ENCODE results near the gene CCDC47.

CCDC47 gene, protein sequence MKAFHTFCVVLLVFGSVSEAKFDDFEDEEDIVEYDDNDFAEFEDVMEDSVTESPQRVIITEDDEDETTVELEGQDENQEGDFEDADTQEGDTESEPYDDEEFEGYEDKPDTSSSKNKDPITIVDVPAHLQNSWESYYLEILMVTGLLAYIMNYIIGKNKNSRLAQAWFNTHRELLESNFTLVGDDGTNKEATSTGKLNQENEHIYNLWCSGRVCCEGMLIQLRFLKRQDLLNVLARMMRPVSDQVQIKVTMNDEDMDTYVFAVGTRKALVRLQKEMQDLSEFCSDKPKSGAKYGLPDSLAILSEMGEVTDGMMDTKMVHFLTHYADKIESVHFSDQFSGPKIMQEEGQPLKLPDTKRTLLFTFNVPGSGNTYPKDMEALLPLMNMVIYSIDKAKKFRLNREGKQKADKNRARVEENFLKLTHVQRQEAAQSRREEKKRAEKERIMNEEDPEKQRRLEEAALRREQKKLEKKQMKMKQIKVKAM

DNA sequence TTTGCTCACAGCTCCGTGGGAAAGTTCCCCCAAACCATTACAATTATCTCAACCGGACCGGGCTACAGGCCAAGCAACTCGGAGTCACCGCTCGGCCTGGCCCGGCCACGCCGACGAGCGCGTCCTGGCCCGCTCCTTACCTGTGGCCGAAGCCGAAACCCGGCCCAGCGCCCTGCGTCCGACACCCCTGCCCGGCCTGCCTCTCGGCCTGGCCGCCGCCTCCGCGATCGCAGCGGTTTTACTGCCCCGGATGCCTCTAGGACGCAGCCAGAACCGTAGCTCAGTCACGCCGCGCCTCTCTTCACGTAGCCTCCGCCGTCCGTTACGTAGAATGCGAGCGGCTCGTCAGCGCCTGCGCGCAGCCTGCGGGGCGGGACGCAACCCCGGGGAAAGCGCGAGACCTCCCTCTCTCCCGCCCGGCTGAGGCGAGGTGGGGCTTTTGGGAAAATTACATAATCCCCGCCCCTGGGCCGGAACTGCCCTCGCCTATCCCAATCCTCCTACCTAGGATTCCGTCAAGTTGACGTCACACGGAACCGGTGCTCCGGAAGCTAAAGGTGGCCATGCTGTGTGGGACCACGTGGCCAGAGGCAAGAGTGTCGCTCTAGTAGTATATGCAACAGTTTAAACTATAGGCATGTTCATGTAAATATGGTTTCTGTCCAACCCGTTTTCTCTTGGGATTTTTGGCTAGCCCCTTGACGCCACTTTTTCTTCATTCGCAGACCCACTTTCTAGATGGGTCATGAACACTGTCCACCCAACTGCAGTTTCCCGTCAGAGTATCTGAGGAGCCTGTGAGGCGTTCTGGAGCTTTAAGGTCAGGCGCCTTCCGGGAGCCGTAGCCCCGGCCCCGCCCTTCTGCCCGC is at the start of gene CCDC47:
Gene CCDC47, minus strand, starts transcription at position 326 of the 869 bp plus-strand sequence. CDS start 7,422 bp downstream, outside the sequence.
- TF ChIP-seq, protein P1, sequence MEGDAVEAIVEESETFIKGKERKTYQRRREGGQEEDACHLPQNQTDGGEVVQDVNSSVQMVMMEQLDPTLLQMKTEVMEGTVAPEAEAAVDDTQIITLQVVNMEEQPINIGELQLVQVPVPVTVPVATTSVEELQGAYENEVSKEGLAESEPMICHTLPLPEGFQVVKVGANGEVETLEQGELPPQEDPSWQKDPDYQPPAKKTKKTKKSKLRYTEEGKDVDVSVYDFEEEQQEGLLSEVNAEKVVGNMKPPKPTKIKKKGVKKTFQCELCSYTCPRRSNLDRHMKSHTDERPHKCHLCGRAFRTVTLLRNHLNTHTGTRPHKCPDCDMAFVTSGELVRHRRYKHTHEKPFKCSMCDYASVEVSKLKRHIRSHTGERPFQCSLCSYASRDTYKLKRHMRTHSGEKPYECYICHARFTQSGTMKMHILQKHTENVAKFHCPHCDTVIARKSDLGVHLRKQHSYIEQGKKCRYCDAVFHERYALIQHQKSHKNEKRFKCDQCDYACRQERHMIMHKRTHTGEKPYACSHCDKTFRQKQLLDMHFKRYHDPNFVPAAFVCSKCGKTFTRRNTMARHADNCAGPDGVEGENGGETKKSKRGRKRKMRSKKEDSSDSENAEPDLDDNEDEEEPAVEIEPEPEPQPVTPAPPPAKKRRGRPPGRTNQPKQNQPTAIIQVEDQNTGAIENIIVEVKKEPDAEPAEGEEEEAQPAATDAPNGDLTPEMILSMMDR (IDR thresholded peaks at IDR 0.05) = no peak

DNA sequence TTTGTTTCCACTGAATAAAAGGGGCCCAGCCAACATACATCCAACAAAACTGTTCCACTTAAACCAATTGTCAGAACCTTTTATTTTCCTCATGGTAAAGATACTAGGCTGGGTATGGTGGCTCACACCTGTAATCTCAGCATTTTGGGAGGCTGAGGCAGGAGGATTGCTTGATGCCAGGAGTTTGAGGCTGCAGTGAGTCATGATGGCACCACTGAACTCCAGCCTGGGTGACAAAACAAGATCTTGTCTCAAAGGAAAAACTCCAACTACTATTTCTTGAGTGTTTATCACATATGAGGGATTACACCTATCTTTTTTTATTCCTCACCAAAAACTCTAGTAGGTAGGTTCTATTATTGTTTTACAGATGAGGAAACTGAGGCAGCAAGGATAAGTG is 49.1 kb upstream of the CCDC47 start:
- TF ChIP-seq, protein P1 (IDR thresholded peaks at IDR 0.05) = no peak

DNA sequence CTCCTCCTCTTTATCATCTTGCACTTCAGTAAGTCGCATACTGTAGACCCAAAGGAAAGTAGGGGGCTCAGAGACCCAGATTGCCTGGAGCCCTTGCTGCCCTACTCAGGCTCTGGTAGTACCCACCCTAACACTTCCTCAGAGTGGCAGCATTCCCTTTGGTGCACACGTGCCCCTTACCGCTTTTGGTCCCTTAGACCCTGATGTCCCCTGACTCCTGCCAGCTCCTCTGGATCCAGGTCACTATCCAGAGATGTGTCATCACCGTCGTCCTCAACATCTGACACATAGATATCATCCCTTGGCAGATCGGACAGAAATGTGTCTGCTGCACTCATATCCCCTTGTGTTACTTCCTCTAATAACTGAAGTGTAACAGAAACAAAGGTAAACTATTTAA is 48.4 kb upstream of the CCDC47 start:
- TF ChIP-seq, protein P1 (IDR thresholded peaks at IDR 0.05) = no peak

DNA sequence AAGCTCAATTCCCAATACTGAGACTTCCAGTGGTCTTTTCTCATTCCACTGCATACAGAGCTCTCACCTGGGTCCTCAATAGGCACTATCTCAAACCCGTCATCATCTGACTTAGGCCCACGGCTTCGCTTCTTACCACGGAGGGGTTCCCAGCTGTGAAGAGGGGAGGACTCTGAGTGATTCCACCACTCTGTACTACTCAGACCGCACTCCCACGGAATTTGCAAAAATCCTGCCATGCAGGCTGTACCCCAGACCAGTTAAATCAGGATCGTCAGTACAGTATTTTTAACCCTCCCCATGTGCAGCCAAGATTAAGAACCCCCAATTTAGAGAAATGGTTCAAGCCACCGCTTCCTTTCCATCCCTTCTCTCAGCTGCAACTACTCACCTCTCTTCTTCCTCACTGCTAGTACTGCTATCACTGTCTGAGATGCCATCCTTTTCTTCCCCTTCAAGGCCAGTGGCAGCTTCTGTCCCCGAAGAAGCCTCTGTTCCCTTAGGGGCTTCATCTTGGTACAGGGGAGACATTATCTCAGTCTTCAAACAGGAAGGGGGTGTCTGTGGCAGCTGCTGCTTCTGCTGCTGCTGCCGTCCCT is 47.7 kb upstream of the CCDC47 start:
- TF ChIP-seq, protein P1 (IDR thresholded peaks at IDR 0.05) = no peak

DNA sequence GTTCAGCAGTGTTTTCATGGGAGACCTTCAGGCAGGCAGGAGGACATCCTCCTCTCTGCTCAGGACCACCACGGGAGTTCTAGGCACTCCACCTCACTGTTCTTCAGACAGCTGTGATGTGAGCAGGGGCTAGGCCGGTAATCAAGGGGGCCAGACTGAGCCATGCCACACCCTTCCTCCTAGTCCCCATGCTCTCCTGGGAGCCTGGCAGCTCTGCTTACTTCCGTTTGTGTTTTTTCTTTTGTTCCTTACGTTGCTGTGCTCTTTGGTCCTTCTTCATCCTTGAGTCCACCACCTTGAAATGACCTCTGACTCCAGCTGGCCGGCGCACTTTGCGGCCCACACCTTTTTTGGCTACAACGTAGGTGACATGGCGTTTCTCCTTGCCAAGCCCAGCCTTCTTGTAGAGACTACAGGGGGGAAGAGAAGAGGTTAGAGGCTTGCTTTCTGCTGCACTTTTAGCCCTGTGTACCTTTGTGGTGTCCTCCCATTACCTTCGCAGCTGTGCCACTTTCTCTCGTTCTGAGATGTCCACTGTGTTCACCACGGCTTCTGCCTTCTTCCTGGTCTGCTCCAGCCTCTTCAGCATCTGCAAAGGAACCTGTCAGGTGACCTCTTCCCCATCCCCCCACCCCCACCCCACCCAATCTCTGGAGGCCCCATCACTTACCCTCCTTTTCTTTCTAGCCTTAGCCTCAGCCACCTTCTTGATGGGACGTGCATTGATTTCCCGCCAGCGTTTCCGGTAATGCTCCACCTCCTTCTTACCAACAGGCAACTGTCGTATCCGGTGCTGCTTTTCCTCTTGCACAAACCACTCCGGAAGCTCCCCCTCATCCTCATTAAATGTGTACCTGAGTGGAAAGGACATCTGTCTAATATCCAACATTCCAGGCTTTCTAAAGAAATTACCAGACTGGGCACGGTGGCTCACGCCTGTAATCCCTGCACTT is 46.5 kb upstream of the CCDC47 start:
- TF ChIP-seq, protein P1 (IDR thresholded peaks at IDR 0.05) = no peak

DNA sequence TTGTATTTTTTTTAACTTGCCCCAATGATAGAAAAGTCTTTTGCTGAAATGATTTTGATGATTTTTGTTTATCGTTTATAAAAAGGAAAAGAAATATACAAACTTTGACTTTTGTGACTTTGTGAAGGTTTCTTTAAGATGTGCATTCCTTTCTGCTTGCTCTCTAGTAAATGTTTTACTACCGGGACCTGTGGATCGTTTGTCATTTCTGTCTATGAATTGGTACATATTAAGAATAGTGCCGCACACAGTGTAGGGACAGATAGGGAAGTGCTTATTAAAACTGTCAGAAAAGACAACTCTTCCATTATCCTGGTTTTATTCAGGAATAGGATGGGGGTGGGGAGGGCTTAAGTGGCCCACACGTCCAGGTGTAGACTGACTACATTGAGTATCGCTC is 45.7 kb upstream of the CCDC47 start:
- TF ChIP-seq, protein P1 (IDR thresholded peaks at IDR 0.05) = no peak

Measured in LNCAP (cell line).